Peyer's patch (tissue), 4 donors: ENCODE data around the gene ACOT7. TPM values are rescaled to one million over a fixed set of nuclear protein-coding genes. Genes with fewer than 3 reads are reported as not detected.
A peak's percentile ranks its signal among the peaks of the same experiment; 100 is the strongest.

Source experiments
- DNase-seq, 3 donors: peaks; one replicate each; pipeline ENCODE4 v3.0.0-alpha.2; 2017 to 2019
- H3K27ac ChIP-seq, 4 donors: fragments of 200-600 bp; sonication (generic); one replicate each; pipeline ENCODE4 v1.5.1; 2016 to 2019
- H3K27me3 ChIP-seq, 2 donors: fragments of 200-600 bp; sonication (generic); one replicate each; pipeline ENCODE4 v1.5.1; 2019
- H3K36me3 ChIP-seq, 3 donors: fragments of 200-600 bp; sonication (generic); one replicate each; pipeline ENCODE4 v1.5.1; 2016 to 2019
- H3K4me1 ChIP-seq, 4 donors: fragments of 200-600 bp; sonication (generic); one replicate each; pipeline ENCODE4 v1.5.1; 2016 to 2019
- H3K4me3 ChIP-seq, 4 donors: fragments of 200-600 bp; sonication (generic); 1 replicate in 3 of 4; 2 replicates in 1 of 4; pipeline ENCODE4 v1.5.1; 2016 to 2019; ENCODE audit warnings: mild to moderate bottlenecking in 1 of 4
- H3K9me3 ChIP-seq, 4 donors: fragments of 200-600 bp; sonication (generic); one replicate each; pipeline ENCODE4 v1.5.1; 2016 to 2019; ENCODE audit warnings: mild to moderate bottlenecking in 1 of 4
- POLR2A ChIP-seq, 2 donors: fragments of 450-650 bp; IDR thresholded peaks; one replicate each; pipeline ENCODE4 v1.5.1; 2017; ENCODE audit warnings: antibody characterized with exemption in 2 of 2, mild to moderate bottlenecking in 2 of 2, moderate library complexity in 2 of 2
- total RNA-seq, 4 donors: library from RNA; depleted of rRNA; stranded (reverse); fragments of >200 nt; gene quantifications; one replicate each; pipeline ENCODE4 v1.1.0, GENCODE V29; 2016
- TF ChIP-seq, protein P1 (sequence below), 6 experiments: fragments of 450-650 bp in 4 of 6; fragments of 200-600 bp in 2 of 6; sonication (generic) in 1 of 6; IDR thresholded peaks; one replicate each; pipeline ENCODE4 v1.5.1; 2017 to 2019; ENCODE audit warnings: antibody characterized with exemption in 6 of 6, mild to moderate bottlenecking in 3 of 6, moderate library complexity in 1 of 6

ACOT7 gene
- total RNA-seq, 4 donors from 2014 or later, result 38.4 to 93.2 (median 67.1) TPM

DNA sequence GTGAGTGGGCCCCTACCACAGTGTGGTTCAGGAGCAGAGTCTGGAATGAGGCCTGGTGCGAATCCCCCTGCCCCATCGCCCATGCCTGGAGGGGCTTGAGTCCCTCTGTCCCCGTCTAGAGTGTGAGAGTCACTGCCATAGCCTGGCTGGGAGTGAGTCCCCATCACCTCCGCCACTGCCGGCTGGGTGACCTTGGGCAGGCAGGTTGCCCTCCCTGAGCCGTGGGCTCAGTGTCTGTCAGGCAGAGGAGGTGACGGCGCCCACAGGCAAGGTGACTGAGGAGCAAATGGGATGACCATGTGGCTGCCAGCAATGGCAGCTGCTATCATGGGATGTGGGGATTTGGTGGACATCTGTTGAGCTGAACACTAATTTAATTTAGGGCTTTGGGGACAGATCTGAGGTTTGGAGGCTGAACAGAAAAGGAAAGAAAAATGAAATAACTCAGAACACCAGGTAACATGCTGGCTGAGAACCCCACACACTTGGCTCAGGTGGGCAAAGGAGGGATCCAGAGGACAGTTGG lies 94.6 kb downstream of the ACOT7 start:
- Histone ChIP-seq H3K9me3 (no peaks in the 10 kb centered on the region), H3K27me3 (no peaks in the 10 kb centered on the region), H3K27ac (peak overlapping the region in 1 of 4 donors; percentile 56), H3K36me3 (peaks cover 0 to 6% (median 0%) of the 10 kb centered on the region in 3 donors), H3K4me3 (no peak overlapping the region), H3K4me1 (no peaks in the 10 kb centered on the region)
- DNase-seq, result no peak
- TF ChIP-seq, protein P1, sequence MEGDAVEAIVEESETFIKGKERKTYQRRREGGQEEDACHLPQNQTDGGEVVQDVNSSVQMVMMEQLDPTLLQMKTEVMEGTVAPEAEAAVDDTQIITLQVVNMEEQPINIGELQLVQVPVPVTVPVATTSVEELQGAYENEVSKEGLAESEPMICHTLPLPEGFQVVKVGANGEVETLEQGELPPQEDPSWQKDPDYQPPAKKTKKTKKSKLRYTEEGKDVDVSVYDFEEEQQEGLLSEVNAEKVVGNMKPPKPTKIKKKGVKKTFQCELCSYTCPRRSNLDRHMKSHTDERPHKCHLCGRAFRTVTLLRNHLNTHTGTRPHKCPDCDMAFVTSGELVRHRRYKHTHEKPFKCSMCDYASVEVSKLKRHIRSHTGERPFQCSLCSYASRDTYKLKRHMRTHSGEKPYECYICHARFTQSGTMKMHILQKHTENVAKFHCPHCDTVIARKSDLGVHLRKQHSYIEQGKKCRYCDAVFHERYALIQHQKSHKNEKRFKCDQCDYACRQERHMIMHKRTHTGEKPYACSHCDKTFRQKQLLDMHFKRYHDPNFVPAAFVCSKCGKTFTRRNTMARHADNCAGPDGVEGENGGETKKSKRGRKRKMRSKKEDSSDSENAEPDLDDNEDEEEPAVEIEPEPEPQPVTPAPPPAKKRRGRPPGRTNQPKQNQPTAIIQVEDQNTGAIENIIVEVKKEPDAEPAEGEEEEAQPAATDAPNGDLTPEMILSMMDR (IDR thresholded peaks at IDR 0.05), result no peak
- TF ChIP-seq POLR2A (IDR thresholded peaks at IDR 0.05), result no peak

DNA sequence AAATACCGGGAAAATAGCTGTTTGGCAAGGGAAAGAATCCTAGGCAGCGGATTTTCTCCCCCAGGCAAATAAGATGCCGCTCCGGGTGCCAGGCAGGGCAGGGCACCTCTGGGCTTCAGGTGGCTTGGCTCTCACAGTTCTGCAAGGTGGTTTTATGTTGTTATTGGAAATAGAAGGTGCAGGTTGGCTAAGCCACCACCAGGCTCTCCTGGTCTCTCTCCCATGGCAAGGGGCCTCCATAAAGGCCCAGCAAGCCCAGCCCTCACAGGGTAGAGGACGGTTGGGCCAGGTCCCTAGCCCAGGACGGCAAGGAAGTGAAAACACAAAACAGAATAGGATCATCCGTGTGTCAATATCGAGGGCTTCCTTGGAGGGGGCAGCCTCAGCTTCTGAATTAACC lies 95.0 kb downstream of the ACOT7 start:
- H3K27ac ChIP-seq, result peak overlapping the region in 1 of 4 donors; percentile 56

DNA sequence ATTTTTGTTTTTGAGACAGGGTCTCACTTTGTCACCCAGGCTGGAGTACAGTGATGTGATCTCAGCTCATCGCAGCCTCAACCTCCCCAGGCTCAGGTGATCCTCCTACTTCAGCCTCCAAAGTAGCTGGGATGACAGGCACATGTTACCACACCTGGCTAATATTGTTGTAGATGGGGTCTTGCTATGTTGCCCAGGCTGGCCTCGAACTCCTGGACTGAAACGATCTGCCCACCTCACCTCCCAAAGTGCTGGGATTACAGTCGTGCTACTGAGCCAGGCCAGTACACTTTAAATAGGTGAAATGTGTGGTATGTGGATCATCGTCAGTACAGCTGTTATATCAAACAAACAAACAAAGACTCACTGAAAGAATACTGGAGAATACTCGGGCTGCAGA lies 97.7 kb downstream of the ACOT7 start:
- H3K27ac ChIP-seq, result no peak overlapping the region
- H3K27me3 ChIP-seq, result no peaks in the 10 kb centered on the region
- H3K4me3 ChIP-seq, result no peak overlapping the region
- no peaks in the 10 kb centered on the region for H3K9me3 ChIP-seq
- no peaks in the 10 kb centered on the region for H3K4me1 ChIP-seq
- peaks cover 0 to 21% (median 0%) of the 10 kb centered on the region in 3 donors for H3K36me3 ChIP-seq
- no peak for DNase-seq
- TF ChIP-seq POLR2A (IDR thresholded peaks at IDR 0.05), result no peak
- TF ChIP-seq, protein P1 (IDR thresholded peaks at IDR 0.05), result no peak

More for the DNA sequence above, 95.0 kb downstream of the ACOT7 start:
- no peak for DNase-seq
- H3K4me1 ChIP-seq, result no peaks in the 10 kb centered on the region
- H3K36me3 ChIP-seq, result peaks cover 0 to 11% (median 0%) of the 10 kb centered on the region in 3 donors
- no peak overlapping the region for H3K4me3 ChIP-seq
- no peaks in the 10 kb centered on the region for H3K9me3 ChIP-seq
- no peaks in the 10 kb centered on the region for H3K27me3 ChIP-seq
- no peak for TF ChIP-seq POLR2A (IDR thresholded peaks at IDR 0.05)
- TF ChIP-seq, protein P1 (IDR thresholded peaks at IDR 0.05), result no peak

DNA sequence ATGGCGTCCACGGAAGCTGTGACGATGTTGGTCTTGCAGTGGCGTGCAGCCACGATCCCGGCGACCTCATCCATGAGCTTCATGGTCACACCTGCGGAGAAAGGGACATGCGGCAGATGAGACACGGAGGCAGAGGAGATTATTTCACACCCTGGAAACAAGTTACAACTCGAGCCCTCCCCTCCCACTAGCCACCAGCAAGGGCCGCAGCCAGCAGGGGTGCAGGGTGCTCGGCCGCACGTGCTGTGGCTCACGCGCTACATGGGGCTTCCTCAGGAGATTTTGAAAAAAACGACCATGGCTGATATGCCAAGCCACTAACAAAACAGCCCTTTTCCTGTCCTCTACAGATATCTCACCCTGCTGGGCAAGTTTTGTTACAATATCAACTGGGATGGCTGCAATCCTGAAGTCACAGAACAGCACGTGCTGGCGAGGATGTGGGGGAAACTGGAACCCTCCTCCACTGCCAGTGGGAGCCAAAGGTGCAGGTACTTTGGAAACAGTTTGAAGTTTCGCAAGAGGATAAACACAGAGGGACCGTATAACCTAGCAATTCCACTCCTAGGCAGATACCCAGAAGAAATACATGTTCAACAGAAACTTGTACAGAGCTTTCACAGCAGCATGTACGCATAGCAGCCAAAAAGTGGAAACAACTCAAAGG lies 98.5 kb downstream of the ACOT7 start:
- Histone ChIP-seq H3K36me3 (peaks cover 0 to 21% (median 0%) of the 10 kb centered on the region in 3 donors), H3K27ac (no peak overlapping the region), H3K4me1 (no peaks in the 10 kb centered on the region), H3K27me3 (no peaks in the 10 kb centered on the region), H3K9me3 (no peaks in the 10 kb centered on the region), H3K4me3 (no peak overlapping the region)
- TF ChIP-seq POLR2A (IDR thresholded peaks at IDR 0.05), result no peak
- TF ChIP-seq, protein P1 (IDR thresholded peaks at IDR 0.05), result no peak
- DNase-seq, result no peak

DNA sequence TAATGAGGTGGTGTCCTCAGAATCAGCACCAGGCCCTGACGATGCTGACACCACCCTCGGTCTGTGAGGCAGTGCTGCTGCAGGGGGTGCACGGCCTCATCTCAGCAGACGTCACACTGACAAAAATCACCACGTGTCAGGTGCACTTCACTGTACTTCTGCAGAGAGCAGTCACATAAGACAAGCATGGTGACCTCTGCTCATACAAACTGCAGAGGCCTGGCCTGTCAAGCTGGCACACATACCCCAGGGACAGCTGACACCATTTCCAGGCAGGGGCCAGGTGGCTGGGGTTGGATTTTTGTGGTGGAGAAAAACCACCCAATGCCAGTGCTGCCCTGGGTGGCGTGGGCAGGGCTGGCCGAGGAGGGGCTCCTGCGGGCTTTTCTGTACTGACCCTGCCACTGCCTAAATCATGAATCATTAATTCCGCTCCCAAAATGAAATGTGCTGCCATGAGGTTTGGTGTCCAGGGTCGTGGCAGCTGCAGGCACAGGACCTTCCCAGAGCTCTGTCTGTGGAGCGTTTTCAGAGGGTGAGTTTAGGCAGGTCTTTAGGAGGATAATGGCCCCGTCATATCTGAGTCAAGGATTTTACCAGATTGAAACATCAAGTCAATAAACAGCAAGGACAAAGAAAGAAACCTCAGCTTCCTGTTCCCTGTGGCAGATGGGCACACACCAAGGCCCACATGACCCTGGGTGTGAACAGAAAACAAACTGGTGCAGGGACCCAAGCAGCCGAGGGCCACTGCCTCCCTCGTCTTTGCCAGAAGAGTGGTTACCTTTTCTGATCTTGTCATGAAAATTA lies 99.3 kb downstream of the ACOT7 start:
- Histone ChIP-seq H3K36me3 (peaks cover 0 to 21% (median 0%) of the 10 kb centered on the region in 3 donors), H3K4me1 (no peaks in the 10 kb centered on the region), H3K9me3 (no peaks in the 10 kb centered on the region), H3K27me3 (no peaks in the 10 kb centered on the region), H3K27ac (peak overlapping the region in 1 of 4 donors; percentile 13), H3K4me3 (no peak overlapping the region)
- no peak for TF ChIP-seq POLR2A (IDR thresholded peaks at IDR 0.05)
- TF ChIP-seq, protein P1 (IDR thresholded peaks at IDR 0.05), result no peak
- DNase-seq, result no peak
